ENCODE data around the gene ABCB11.

DNA sequence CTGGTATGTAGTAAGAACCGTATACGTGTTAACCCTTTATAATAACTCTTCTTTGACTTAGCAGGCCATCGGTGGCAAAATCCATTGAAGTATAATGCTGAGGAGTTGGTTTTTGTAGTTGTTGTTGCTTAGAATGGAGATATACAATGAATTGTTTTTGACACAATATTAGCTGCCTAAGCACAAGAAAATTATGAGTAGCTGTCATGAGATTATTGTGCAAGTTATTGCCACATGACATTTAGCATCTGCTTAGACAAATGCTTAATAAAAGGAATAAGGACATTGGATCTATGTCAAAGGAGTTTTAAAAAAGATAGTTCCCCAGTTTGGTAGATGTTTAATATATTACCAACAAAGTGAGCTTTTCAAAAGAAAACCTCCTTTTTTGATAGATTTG, 59.9 kb downstream of the ABCB11 start:
- TF ChIP-seq, protein P1, sequence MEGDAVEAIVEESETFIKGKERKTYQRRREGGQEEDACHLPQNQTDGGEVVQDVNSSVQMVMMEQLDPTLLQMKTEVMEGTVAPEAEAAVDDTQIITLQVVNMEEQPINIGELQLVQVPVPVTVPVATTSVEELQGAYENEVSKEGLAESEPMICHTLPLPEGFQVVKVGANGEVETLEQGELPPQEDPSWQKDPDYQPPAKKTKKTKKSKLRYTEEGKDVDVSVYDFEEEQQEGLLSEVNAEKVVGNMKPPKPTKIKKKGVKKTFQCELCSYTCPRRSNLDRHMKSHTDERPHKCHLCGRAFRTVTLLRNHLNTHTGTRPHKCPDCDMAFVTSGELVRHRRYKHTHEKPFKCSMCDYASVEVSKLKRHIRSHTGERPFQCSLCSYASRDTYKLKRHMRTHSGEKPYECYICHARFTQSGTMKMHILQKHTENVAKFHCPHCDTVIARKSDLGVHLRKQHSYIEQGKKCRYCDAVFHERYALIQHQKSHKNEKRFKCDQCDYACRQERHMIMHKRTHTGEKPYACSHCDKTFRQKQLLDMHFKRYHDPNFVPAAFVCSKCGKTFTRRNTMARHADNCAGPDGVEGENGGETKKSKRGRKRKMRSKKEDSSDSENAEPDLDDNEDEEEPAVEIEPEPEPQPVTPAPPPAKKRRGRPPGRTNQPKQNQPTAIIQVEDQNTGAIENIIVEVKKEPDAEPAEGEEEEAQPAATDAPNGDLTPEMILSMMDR (IDR thresholded peaks at IDR 0.05 in 8 of 11, conservative IDR thresholded peaks at IDR 0.05 in 3 of 11): no peak
- no peak for TF ChIP-seq POLR2A (IDR thresholded peaks at IDR 0.05)
- no peak for TF ChIP-seq POLR2AphosphoS5 (IDR thresholded peaks at IDR 0.05)

Data from spleen (tissue), 7 donors.